ENCODE measurements around the gene CFLAR. TPM values are rescaled to one million over a fixed set of nuclear protein-coding genes. Genes with fewer than 3 reads are reported as not detected.
A peak's percentile ranks its signal among the peaks of the same experiment; 100 is the strongest.

Gene CFLAR
- total and polyA plus RNA-seq, 2 of the 13 experiments (the other 11 are each of a cell fraction or from before 2014, with no cell fraction given), result 43.8 to 92.1 TPM

GRCh38 chr2:201158111-201158929 lies 42.4 kb downstream of the CFLAR start (continued):
- no peak for TF ChIP-seq ZXDC (CRISPR knock-in tag; IDR thresholded peaks at IDR 0.05)
- 0 out of 2 replicates have a peak, but pooled peaks have one; percentile 13 for TF ChIP-seq PATZ1 (CRISPR knock-in tag; IDR thresholded peaks at IDR 0.05)
- TF ChIP-seq MIXL1 (CRISPR knock-in tag; IDR thresholded peaks at IDR 0.05), result peak; percentile 62; the same call in 1 of the 2 replicates
- TF ChIP-seq ZNF20 (CRISPR knock-in tag; IDR thresholded peaks at IDR 0.05), result no peak
- 0 out of 2 replicates have a peak, but pooled peaks have one; percentile 29 for TF ChIP-seq ZNF776 (CRISPR knock-in tag; IDR thresholded peaks at IDR 0.05)
- 0 out of 2 replicates have a peak, but pooled peaks have one; percentile 42 for TF ChIP-seq ZNF792 (CRISPR knock-in tag; IDR thresholded peaks at IDR 0.05)
- TF ChIP-seq ZNF12 (CRISPR knock-in tag; IDR thresholded peaks at IDR 0.05), result peak; percentile 55; the same call in 1 of the 2 replicates
- no peak for TF ChIP-seq MATR3 (CRISPR knock-in tag; IDR thresholded peaks at IDR 0.05)
- TF ChIP-seq ZNF362 (CRISPR knock-in tag; IDR thresholded peaks at IDR 0.05; ENCODE audit: borderline replicate concordance), result no peak
